GM13976 (cell line): ENCODE results near the gene SPAG9.
"Not testable (repeated sequence)": the region's sequence is repeated elsewhere in the genome, so short reads cannot be mapped to it uniquely, and the experiment has no call there.

Source experiments
- DNase-seq: peaks from one replicate; pipeline ENCODE4 v3.0.0; 2012; ENCODE audit warnings: low spot score
- in situ Hi-C: fragments of 300-500 bp; cut with MboI; formaldehyde crosslinking; loops from one replicate; pipeline ENCODE4 v1.12.0; 2022; ENCODE audit warnings: low sequenced_read_pairs, mixed read lengths, inconsistent platforms; ENCODE audit not compliant: unreplicated experiment
- TF ChIP-seq, protein P1 (sequence below): IDR thresholded peaks from 2 replicates; pipeline ENCODE4 v1.5.1; 2012; ENCODE audit warnings: borderline replicate concordance, mild to moderate bottlenecking; ENCODE audit not compliant: insufficient read depth; ENCODE audit errors: extremely low read depth, missing control alignments, control extremely low read depth

SPAG9 gene

DNA sequence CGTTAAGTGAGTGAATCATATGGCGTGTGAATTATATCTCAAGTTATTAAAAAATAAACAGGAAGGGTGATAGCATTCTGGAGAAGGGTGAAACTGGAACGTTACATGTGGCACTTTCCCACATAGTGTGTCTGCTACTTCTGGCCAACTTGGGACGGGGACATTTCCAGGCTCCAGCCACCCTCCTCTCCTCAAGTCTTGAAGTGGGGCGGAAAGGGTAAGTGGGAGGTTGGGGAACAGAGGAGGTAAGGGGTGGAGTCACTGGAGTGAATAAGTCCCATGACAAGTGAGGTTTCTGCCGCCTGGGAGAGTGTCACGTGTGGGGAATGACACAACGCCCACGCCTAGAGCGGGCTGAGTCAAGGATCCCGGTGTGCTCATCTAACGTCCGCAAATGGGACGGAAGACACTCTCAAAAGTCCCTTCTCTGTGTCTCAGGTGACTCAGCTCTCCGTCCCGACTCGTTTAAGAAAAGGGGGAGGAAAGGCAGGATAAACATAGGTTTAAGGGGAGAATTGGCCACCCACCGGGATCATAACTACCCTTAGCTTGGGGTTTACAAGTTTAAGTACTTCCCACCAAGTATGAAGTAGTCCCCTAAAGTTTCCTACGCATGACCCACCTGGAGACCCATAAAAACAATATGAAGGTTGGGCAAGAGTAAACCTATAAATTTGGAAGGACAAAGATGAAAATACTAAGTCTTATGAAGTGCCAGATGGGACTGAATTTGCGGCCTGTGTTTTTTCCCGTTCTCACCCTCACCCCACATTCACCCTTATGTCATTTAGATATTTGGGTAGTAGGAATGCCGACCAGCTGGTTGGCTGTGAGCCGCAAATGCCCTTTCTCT is 1.2 kb upstream of the SPAG9 start:
- in situ Hi-C loops = no loop called here
- TF ChIP-seq, protein P1, sequence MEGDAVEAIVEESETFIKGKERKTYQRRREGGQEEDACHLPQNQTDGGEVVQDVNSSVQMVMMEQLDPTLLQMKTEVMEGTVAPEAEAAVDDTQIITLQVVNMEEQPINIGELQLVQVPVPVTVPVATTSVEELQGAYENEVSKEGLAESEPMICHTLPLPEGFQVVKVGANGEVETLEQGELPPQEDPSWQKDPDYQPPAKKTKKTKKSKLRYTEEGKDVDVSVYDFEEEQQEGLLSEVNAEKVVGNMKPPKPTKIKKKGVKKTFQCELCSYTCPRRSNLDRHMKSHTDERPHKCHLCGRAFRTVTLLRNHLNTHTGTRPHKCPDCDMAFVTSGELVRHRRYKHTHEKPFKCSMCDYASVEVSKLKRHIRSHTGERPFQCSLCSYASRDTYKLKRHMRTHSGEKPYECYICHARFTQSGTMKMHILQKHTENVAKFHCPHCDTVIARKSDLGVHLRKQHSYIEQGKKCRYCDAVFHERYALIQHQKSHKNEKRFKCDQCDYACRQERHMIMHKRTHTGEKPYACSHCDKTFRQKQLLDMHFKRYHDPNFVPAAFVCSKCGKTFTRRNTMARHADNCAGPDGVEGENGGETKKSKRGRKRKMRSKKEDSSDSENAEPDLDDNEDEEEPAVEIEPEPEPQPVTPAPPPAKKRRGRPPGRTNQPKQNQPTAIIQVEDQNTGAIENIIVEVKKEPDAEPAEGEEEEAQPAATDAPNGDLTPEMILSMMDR = no peak
- peak; percentile 74 for DNase-seq

DNA sequence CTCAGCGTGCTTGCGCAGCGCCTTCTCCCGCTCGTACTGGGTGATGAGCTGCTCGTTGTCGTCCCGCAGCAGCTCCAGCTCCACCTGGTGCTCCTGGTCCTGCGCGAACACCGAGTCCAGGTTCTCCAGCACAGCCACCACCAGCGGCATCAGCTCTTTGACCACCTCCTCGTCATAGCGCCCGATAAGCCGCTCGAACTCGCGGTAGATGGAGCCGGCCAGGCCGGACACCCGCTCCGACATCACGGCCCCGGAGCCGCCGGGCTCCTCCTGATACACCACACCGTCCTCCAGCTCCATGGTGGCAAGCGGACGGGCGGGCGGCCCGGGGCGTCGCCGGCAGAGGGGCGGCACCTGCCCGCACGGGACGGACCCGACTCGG is 320 bp downstream of the SPAG9 start:
- TF ChIP-seq, protein P1 = no peak
- in situ Hi-C loops = no loop called here
- no peak for DNase-seq

DNA sequence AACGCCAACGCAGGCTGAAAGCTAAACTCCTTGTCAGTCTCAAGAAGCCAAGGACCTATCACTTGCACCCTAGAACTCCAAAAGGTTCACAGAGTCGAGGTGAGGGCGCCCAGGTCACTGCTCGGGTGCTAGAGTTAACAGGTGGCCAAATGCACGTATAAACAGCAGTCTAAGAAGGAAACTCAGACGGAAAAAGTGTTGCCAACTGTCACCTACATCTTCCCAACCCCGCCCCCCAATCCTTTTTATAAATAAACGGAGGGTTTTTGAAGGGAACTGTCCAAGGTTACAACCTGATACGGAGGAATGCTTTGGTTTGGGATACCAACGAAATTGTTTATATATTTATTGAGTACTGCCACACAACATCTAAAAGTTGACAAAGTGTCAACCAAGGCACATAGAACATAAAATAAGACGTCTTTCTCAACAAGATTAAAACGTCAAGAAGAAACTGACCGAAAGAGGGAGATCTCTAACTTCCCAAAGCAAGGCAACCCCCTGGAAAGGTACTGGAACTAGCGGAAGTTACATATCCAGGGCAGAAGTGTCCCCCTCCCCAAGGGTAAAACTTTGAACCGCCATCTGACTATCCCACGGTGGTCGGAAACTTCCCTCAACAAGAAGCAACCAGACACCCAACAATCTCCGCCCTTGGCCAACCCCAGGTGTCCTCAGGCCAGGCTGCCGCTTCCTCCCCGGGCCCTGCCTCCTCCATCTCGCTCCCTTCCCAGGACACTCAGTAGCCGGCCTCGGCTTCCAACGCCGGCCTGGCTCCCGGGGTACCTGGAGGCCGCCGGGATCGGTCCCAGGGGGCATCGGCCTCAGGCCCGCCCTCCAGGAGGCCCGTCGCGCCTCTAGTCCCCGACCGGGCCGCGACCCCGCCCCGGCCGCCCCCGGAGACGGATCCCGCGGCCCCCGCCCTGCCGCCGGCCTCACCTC is 982 bp downstream of the SPAG9 start:
- TF ChIP-seq, protein P1 = no peak
- DNase-seq = peak; percentile 58
- in situ Hi-C loops = no loop called here

DNA sequence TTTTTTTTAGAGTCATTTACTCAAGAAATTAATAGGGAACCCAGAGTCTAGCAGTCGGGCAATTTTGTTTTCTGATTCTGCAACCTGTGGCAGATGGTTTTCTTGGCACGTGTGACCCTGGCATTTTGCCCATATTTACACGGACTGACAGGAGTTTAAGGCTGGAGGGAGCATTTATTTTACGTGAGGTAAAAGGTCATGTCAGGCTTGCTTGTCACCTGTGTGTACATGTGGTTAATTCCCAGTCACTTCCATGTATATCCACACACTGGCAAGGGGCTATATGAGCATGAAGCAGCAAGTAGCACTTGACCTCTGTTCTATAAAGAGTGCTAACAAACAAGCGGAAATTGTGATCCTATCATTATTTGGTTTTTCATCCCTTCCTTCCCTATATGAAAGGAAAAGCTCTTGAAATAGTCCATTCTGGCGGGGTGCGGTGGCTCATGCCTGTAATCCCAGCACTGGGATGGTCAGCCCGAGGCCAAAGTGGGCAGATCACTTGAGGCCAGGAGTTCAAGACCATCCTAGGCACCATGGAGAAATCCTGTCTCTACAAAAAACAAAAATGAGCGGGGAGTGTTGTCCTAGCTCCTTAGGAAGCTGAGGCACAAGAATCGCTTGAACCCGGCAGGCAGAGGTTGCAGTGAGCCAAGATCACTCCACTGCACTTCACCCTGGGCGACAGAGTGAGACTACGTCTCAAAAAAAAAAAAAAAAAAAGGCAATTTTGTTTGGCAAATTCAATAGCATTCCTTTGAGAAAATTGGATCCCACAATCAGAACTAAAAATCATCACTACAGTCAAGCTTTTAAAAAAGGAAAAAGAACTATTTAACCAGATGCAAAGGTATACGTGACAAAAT is 2.1 kb downstream of the SPAG9 start:
- in situ Hi-C loops = no loop called here
- no peak for DNase-seq
- TF ChIP-seq, protein P1 = no peak

DNA sequence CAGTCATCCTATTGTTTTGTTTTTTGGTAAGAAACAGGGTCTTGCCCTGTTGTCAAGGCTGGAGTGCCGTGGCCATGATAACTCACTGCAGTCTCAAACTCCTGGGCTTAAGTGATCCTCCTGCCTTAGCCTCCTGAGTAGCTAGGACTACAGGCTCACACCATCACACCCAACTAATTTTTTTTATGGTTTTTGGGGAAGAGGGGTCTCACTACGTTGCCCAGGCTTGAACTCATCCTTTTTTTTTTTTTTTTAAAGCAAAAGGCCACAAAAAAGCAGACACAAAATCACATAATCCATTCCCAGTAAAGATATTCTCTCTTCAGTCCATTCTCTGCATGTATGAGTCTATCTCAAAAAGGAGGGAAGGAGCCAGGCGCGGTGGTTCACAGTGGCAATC is 5.5 kb downstream of the SPAG9 start:
- DNase-seq = no peak
- TF ChIP-seq, protein P1 = no peak
- in situ Hi-C loops = no loop called here

DNA sequence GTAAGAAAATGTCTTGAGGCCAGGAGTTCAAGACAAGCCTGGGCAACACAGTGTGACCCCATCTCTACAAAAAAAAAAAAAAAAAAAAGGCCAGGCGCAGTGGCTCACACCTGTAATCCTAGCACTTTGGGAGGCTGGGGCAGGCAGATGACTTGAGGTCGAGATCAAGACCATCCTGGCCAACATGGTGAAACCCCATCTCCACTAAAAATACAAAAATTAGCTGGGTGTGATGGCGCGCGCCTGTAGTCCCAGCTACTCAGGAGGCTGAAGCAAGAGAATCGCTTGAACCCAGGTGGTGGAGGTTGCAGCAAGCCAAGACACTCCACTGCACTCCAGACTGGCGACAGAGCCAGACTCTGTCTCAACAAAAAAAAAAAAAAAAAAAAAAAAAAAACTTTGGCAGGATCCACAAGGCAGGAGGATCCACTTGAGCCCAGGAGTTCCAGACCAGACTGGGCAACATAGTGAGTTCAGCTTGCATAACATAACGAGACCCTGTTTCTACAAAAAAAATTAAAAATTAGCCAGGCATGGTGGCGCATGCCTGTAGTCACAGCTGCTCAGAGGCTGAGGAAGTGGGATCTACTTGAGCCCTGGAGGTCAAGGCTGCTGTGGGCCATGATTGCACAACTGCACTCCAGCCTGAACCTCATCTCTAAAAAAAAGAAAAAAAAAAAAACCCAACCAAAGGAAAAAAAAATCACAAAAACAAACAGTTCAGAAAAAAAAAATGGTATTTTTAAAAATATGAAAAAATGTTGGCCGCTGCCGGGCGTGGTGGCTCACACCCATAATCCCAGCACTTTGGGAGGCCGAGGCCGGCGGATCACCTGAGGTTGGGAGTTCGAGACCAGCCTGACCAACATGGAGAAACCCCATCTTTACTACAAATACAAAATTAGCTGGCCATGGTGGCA is 8.1 kb downstream of the SPAG9 start:
- in situ Hi-C loops, DNase-seq: not testable (repeated sequence)
